ENCODE results near the gene PLEKHA8.
A peak's percentile ranks its signal among the peaks of the same experiment; 100 is the strongest.

The PLEKHA8 gene

DNA sequence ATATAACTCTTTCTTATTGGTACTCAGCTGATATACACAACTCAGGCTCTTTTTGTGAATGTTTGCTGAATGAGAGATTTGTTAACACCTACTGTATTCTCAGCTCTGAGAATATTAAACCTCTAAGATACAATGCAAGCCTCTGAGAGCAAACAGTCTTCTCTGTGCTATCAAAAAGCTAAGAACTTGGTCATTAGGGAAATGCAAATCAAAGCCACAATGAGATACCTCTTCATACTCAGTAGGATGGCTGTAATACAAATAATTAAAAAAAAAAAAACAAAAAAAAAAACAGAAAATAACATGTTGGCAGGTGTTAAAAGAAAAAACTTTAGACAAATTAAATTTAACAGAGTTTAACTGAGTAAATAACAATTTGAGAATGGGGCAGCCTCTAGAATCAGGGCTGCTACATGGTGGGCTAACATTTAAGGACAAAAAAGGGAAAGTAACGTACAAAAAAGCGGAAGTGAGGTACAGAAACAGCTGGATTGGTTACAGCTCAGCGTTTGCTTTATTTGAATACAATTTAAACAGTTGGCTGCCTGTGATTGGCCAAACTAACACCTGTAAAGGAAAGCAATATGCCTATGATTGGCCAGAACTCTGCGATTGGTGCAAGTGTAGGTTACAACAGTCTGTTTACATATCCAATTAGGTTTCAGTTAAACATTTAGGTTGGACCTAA is 91.8 kb downstream of the PLEKHA8 start:
- no peak overlapping the region for H3K27ac Mint-ChIP-seq
- H3K4me1 Mint-ChIP-seq, result peaks cover under 1% of the 10 kb centered on the region
- no peaks in the 10 kb centered on the region for H3K9me3 Mint-ChIP-seq
- DNase-seq (no peak), ATAC-seq (no peak)
- no peaks in the 10 kb centered on the region for H3K36me3 Mint-ChIP-seq (ENCODE audit: low read depth)
- H3K27me3 Mint-ChIP-seq, result no peaks in the 10 kb centered on the region
- H3K4me3 Mint-ChIP-seq, result no peak overlapping the region

DNA sequence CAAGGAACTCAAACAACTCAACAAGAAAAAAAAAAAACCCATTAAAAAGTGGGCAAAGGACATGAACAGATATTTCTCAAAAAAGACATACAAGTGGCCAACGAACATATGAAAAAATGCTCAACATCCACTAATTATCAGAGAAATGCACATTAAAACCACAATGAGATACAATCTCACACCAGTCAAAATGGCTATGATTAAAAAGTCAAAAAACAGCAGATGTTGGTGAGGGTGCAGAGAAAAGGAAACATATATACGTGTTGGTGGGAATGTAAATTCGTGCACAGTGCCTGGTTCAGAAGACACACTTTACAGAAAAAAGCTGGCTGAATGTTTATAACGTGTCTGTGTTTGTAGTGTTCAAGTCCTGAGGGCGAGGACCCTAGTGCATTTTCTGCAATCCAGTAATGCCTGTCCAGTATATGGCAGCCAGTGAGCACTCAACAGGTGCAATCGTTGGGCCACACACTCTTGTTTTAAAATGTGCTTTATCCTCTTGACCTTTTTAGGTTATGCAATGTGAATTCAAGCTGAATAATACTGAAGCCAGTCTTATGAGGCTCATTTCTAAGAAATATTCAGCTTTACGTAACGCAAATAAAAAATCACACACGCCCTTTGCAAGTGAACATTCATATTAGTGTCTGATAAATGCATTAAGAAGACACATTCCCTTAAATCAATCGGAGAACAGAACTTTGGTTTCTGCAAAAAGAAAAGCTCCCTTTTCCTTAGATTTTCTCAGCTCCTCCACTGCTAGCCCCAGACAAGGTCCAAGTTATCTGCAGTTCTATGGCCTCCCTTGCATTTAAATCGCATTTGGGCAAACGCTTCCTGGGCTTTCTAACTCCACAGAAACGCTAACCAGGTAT is 105.8 kb downstream of the PLEKHA8 start:
- H3K4me1 Mint-ChIP-seq, result peaks cover 8% of the 10 kb centered on the region
- H3K9me3 Mint-ChIP-seq, result no peaks in the 10 kb centered on the region
- peaks cover 17% of the 10 kb centered on the region for H3K27me3 Mint-ChIP-seq
- no peak for DNase-seq
- peaks cover 2% of the 10 kb centered on the region for H3K36me3 Mint-ChIP-seq (ENCODE audit: low read depth)
- H3K4me3 Mint-ChIP-seq, result peak overlapping the region; percentile 74
- ATAC-seq, result no peak
- H3K27ac Mint-ChIP-seq, result no peak overlapping the region

DNA sequence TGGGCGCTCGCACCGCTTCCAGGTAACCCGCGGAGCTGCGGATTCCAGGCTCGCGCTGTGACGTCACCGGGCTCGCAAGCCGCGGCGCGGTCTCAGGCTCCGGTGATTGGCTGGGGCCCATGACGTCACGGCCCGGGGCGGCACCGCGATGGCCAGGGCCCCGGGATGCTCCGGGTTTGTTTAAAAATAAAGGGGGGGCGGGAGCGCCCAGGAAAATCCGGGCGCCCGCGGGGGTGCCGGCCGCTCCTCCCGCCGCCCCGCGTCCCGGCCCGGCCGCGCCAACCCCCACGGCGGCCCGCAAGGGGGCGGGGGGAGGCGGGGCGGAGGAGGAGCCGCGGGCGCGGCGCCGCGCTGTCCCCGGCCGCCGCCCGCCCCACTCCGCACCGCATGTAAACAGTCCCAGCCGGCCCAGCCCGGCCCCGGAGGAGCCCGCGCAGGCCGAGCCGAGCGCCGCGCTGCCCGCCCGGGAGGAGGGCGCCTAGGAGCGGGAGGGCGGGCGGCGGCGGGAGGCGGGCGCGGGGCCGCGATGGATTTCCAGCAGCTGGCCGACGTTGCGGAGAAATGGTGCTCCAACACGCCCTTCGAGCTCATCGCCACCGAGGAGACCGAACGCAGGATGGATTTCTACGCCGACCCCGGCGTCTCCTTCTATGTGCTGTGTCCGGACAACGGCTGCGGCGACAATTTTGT is 106.5 kb downstream of the PLEKHA8 start, which contains the start of gene MTURN:
Gene MTURN, plus strand, starts transcription at position 376 of the 690 bp plus-strand sequence. Its CDS starts 151 bp downstream, at position 527.
- H3K4me3 Mint-ChIP-seq, result peak within 1 kb of the TSS; percentile 85
- peaks cover 17% of the 10 kb centered on the region for H3K27me3 Mint-ChIP-seq
- ATAC-seq (peak; percentile 82), DNase-seq (peak; percentile 86)
- H3K36me3 Mint-ChIP-seq (ENCODE audit: low read depth), result no peaks in the 10 kb centered on the region
- peaks cover 8% of the 10 kb centered on the region for H3K4me1 Mint-ChIP-seq
- peak within 1 kb of the TSS; percentile 67 for H3K27ac Mint-ChIP-seq
- no peaks in the 10 kb centered on the region for H3K9me3 Mint-ChIP-seq

DNA sequence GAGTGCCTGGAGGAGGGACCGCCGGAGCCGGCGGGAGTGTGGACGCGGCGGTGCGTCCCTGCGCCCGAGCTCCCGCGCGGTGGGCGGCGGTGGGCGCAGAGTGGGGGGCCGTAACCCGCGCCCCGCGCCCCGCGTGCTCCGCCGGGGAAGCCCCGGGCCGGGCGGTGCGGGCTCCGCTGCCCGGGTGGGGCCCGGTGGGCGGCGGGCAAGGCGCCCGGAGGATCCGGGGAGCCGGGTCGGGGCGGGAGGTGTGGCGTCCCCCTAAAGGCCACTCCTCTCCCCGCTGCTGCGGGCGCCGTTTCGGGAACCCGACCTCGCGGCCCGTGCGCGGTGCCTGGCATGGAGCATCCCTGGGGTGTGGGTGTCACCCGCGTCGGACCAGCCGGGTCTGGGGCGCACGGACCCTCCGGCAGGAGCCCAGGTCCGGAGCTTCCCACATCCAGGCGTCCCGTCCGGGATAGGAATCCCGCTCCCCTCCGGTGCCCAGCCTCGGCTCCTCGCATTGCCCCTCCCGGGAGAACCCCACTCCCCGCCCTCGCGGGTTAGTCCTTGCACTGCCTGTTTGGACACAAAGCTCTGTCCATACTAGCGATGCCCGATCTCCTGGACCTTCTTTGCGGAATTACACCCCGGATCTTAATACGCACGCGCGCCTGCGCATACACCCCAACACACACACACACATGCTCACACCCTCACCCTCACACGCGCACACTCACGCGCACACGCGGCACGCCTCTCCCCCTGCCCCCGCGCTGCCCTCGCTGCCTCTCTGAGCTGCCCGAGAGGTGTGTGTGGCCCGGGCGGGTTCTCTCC is 107.3 kb downstream of the PLEKHA8 start:
- Mint-ChIP-seq H3K9me3 (no peaks in the 10 kb centered on the region), H3K4me1 (peaks cover 8% of the 10 kb centered on the region), H3K27ac (peak overlapping the region; percentile 67), H3K36me3 (ENCODE audit: low read depth) (no peaks in the 10 kb centered on the region), H3K27me3 (peaks cover 17% of the 10 kb centered on the region), H3K4me3 (peak overlapping the region; percentile 85)
- DNase-seq (peak; percentile 49), ATAC-seq (peak; percentile 56)

DNA sequence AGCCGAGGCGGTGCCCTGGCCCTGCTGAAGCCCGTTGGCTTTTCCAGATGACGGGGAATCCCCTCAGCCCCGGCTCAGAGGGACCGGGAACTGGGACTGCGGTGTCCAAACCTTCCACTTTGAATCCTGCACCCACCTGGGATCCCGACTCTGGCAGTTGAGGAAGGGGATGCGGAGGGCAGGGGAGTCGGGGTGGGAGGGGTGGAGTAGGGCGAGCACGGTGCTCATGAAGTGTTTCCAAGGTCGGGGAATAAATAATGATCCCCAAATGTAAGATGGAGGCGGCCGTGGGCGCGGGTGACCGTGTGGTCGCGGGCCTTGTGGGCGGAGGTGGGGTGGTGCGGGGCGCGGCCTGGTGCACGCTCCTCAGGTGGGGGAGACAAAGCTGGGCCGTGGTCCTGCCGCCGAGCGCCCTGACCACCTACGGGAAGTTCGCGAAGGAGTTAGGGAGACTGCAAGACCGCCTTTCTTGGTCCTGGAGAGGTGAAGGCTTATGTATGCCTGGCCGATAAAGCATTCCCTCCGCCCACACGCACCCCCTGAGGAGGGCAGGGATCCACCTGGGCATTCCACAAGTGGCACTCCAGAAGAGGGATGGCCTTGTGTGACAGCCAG is 108.0 kb downstream of the PLEKHA8 start:
- Mint-ChIP-seq H3K4me1 (peaks cover 8% of the 10 kb centered on the region), H3K9me3 (no peaks in the 10 kb centered on the region), H3K27me3 (peaks cover 13% of the 10 kb centered on the region), H3K4me3 (peak overlapping the region; percentile 85), H3K36me3 (ENCODE audit: low read depth) (no peaks in the 10 kb centered on the region), H3K27ac (peak overlapping the region; percentile 67)
- ATAC-seq (no peak), DNase-seq (no peak)

DNA sequence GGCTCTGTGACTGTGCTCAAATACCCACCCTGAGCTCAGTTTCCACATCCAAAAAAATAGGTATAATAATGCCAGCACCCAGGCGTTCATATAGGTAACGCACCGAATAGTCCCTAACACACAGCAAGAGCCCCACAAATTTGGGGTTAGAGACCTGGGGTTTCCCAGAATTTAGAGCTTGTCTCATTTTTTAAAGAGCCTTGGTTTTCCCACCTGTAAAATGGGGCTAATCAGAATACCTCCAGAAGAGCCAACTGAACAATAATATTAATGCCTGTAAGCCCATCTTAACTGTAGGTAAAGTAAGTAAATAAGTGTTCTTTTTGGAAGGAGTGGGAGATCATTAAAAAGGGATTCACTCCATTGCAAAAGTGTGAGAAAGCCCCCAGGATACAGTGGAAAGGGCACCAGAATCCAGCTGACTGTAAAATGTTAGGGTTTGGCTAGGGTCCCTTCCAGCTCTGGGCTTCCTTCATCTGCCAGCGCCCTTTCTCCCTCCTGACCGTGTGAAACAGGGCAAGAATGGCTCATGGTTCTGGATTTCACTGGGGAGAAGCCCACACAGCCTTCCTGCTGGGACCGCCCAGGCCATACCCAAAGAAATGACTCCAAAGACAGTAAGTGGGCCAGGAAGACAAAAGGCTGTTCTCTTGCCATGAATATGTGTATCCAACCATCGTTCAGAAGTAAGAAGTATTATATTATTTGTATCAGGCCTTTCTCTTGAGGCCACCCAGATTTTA is 108.7 kb downstream of the PLEKHA8 start:
- no peaks in the 10 kb centered on the region for H3K9me3 Mint-ChIP-seq
- ATAC-seq (no peak), DNase-seq (no peak)
- no peaks in the 10 kb centered on the region for H3K36me3 Mint-ChIP-seq (ENCODE audit: low read depth)
- H3K4me3 Mint-ChIP-seq, result peak overlapping the region; percentile 34
- peaks cover 8% of the 10 kb centered on the region for H3K4me1 Mint-ChIP-seq
- peaks cover 13% of the 10 kb centered on the region for H3K27me3 Mint-ChIP-seq
- H3K27ac Mint-ChIP-seq, result no peak overlapping the region

DNA sequence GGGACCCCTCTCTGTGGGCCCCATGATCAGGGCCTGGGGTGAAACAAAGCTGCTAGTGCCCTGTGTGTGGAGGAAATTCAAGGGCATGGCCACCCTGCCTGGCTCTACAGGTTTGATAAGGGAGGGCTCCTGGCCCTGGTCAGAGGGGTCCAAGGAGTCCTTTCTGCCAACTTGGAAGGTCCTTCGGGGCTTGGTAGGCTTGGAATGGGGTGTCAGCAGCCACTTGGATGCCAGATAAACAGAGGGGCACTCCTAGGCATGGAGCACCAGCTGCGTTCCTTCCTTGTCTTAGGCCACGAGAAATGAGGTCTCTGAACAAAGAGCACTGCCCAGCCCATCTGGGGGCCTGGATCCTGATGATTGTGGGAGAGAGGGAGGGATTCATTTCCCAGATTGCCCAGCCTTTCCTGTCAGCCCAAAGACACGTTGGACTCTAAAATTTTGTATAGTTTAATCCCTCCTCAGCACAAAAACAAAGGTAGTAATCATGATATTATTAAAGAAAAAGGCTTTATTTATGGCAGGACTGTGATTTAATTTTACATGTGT is 111.7 kb downstream of the PLEKHA8 start:
- Mint-ChIP-seq H3K4me3 (no peak overlapping the region), H3K4me1 (peaks cover 12% of the 10 kb centered on the region), H3K27me3 (no peaks in the 10 kb centered on the region), H3K27ac (no peak overlapping the region), H3K9me3 (no peaks in the 10 kb centered on the region), H3K36me3 (ENCODE audit: low read depth) (no peaks in the 10 kb centered on the region)
- ATAC-seq, result no peak
- no peak for DNase-seq

DNA sequence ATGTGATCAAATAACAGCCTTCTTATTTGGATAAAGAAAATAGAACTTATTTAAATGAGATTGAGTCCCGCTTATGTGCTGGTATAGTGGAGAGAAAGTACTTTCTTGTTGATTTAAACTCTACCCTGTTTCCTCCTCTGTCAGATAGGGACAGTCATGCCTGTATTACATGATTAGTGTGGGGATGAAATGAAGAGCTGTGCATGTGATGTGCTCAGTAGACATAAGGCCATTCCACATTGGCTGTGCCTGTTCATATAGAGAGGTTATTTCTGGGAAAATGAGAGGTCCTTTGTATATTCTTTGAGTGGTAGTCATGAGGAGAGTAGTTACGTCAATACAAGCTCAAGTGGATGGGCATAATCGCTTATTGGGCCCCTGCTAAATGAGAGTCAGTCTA is 112.2 kb downstream of the PLEKHA8 start:
- no peak for DNase-seq
- no peaks in the 10 kb centered on the region for H3K36me3 Mint-ChIP-seq (ENCODE audit: low read depth)
- H3K9me3 Mint-ChIP-seq, result no peaks in the 10 kb centered on the region
- no peaks in the 10 kb centered on the region for H3K27me3 Mint-ChIP-seq
- no peak overlapping the region for H3K4me3 Mint-ChIP-seq
- H3K27ac Mint-ChIP-seq, result no peak overlapping the region
- H3K4me1 Mint-ChIP-seq, result peaks cover 12% of the 10 kb centered on the region
- ATAC-seq, result no peak

DNA sequence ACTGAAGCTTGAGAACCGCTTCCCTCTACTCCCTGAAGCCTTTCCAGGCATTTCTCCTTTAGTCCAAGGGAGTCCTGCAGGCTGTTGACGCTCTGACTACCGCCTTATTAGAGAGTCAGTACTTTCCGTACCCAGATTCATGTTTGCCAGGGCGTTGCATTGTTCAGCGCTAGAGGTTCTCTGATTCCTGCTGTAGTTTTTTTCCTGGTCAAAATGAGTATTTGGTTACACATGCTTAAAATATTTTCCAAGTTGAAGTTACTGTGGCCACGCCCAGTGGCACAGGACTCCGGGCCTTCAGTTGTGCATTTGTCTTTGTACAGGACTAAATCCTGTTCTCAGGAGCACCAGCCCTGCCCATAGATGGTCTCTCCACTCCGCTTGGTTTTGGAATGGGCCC is 114.5 kb downstream of the PLEKHA8 start:
- Mint-ChIP-seq H3K36me3 (ENCODE audit: low read depth) (no peaks in the 10 kb centered on the region), H3K27me3 (no peaks in the 10 kb centered on the region), H3K27ac (no peak overlapping the region), H3K9me3 (no peaks in the 10 kb centered on the region), H3K4me1 (peaks cover 12% of the 10 kb centered on the region), H3K4me3 (no peak overlapping the region)
- DNase-seq, result no peak
- no peak for ATAC-seq

DNA sequence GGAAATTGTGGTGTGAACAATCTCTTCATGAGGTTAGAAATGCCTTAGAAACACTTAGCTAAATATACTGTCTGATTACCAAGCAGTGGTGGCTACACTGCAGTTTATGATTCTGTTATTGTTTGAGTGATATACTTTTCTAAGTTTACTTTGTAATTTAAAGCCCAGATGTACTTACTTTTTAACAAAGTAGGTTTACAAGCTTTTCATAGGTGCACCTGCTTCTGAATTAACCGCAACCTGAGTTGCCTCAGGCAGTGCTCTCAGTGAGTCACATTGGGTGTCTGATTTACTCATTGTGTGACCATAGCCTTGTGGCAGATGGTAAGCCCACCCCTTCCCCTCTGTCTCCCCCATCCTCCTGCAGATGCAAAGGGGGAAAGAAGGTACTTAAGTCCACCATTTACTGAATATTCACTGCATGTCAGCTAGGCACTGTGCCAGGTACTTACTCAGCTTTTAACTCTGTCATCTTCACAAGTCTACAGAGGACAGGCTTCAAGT is 115.6 kb downstream of the PLEKHA8 start:
- Mint-ChIP-seq H3K4me3 (no peak overlapping the region), H3K27me3 (no peaks in the 10 kb centered on the region), H3K9me3 (no peaks in the 10 kb centered on the region), H3K27ac (no peak overlapping the region), H3K36me3 (ENCODE audit: low read depth) (no peaks in the 10 kb centered on the region), H3K4me1 (peaks cover 12% of the 10 kb centered on the region)
- peak; percentile 18 for DNase-seq
- peak; percentile 73 for ATAC-seq

DNA sequence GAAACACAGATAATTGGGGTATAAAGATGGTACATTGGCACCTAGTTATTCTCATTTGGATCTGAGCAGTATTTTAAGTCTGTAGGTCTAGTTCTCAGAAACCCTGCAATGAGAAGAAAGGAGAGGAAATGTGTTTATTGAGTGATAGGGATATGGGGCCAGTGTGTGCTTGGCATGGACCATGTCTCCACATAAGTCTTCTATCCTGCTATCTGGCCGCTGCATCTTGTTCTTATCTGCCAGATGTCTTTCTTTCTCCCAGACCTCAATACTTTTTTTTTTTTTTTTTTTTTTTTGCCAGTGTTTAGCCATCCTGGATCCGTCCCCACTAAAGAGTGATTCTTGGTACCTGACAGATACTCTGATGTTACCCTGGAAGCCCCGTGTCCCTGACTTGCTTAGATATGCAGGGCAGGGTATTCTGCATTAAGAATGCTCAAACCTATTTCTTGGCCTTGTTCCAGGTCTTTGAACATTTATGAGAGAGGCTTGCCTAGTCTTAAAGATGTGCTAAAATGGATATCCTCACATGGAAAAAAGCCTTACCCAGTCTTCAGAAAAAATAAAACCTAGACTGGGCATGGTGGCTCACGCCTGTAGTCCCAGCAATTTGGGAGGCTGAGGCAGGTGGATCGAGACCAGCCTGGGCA is 116.6 kb downstream of the PLEKHA8 start:
- Mint-ChIP-seq H3K4me3 (no peak overlapping the region), H3K27me3 (no peaks in the 10 kb centered on the region), H3K36me3 (ENCODE audit: low read depth) (no peaks in the 10 kb centered on the region), H3K27ac (no peak overlapping the region), H3K4me1 (peaks cover 12% of the 10 kb centered on the region), H3K9me3 (no peaks in the 10 kb centered on the region)
- DNase-seq (no peak), ATAC-seq (no peak)

DNA sequence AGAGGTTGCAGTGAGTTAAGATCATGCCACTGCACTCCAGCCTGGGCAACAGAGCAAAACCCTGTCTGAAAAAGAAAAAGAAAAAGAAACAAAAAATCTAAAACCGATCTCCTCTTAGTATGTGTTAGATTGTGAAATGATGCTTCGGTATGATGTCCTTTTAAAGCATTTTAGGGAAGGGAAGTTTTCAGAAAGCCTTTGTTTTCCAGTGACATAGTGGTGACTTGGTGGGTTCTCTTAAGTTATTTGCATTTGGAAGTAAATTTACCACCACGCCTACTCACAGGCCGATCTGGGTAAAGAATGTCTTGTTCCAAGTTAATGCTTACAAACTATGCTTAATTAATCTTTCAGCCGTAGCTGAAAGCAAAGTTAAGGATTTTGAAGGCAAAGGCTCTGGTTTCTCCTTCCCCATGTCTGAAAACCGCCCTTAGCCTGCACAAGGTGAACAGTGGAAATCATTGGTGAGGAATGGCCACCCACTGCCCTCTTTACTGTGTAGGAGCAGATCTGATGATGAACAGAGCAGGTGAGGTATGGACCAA is 117.3 kb downstream of the PLEKHA8 start:
- Mint-ChIP-seq H3K4me1 (peaks cover 12% of the 10 kb centered on the region), H3K27ac (no peak overlapping the region), H3K4me3 (no peak overlapping the region), H3K9me3 (no peaks in the 10 kb centered on the region), H3K27me3 (no peaks in the 10 kb centered on the region), H3K36me3 (ENCODE audit: low read depth) (no peaks in the 10 kb centered on the region)
- DNase-seq (no peak), ATAC-seq (no peak)

Data from activated naive CD8-positive, alpha-beta T cell treated with anti-CD3 and anti-CD28 coated beads, Interleukin-2, amount 50 U/mL, for 24 hours (primary cell).